ENCODE measurements around the gene APOH. TPM values are rescaled to one million over a fixed set of nuclear protein-coding genes. Genes with fewer than 3 reads are reported as not detected.
A peak's percentile ranks its signal among the peaks of the same experiment; 100 is the strongest.
"Not testable (repeated sequence)": the region's sequence is repeated elsewhere in the genome, so short reads cannot be mapped to it uniquely, and the experiment has no call there.

The APOH gene
- not detected in 2 replicates for total RNA-seq (2014; rRNA removed; shearing (Covaris generic))

GRCh38 chr17:66228887-66229782, at the start of gene APOH:
Gene APOH (minus strand): TSS chr17:66229415. CDS start chr17:66229379, 36 bp downstream.
- DNase-seq (ENCODE audit: low read depth), result no peak

- DNase-seq (ENCODE audit: low read depth), result no peak
Observed at GRCh38 chr17:66277191-66277590, 48.0 kb upstream of the APOH start.

GRCh38 chr17:66276328-66276937, 47.2 kb upstream of the APOH start:
- peak; percentile 30 for DNase-seq (ENCODE audit: low read depth)

- peak; percentile 98 for DNase-seq (ENCODE audit: low read depth)
Observed at GRCh38 chr17:66275651-66276050, 46.4 kb upstream of the APOH start.

GRCh38 chr17:66273586-66273848, 44.3 kb upstream of the APOH start:
- DNase-seq (ENCODE audit: low read depth), result no peak

GRCh38 chr17:66272811-66273585, 43.8 kb upstream of the APOH start:
- peak; percentile 90 for DNase-seq (ENCODE audit: low read depth)

GRCh38 chr17:66271512-66271911, 42.3 kb upstream of the APOH start:
- no peak for DNase-seq (ENCODE audit: low read depth)

- no peak for DNase-seq (ENCODE audit: low read depth)
Observed at GRCh38 chr17:66270106-66270505, 40.9 kb upstream of the APOH start.

- DNase-seq (ENCODE audit: low read depth), result peak; percentile 27
Observed at GRCh38 chr17:66268247-66268927, 39.2 kb upstream of the APOH start.

GRCh38 chr17:66264696-66265095, 35.5 kb upstream of the APOH start:
- DNase-seq (ENCODE audit: low read depth), result no peak

GRCh38 chr17:66262767-66263166, 33.6 kb upstream of the APOH start:
- DNase-seq (ENCODE audit: low read depth), result no peak

GRCh38 chr17:66260688-66261087, 31.5 kb upstream of the APOH start:
- DNase-seq (ENCODE audit: low read depth), result no peak

- no peak for DNase-seq (ENCODE audit: low read depth)
Observed at GRCh38 chr17:66260275-66260674, 31.1 kb upstream of the APOH start.

GRCh38 chr17:66255527-66255971, 26.3 kb upstream of the APOH start:
- no peak for DNase-seq (ENCODE audit: low read depth)

- DNase-seq (ENCODE audit: low read depth), result peak; percentile 78
Observed at GRCh38 chr17:66255112-66255511, 25.9 kb upstream of the APOH start.

- DNase-seq (ENCODE audit: low read depth), result not testable (repeated sequence)
Observed at GRCh38 chr17:66253458-66253857, 24.2 kb upstream of the APOH start.

GRCh38 chr17:66250686-66251085, 21.5 kb upstream of the APOH start:
- DNase-seq (ENCODE audit: low read depth), result no peak

- DNase-seq (ENCODE audit: low read depth), result no peak
Observed at GRCh38 chr17:66248285-66248684, 19.1 kb upstream of the APOH start.

- DNase-seq (ENCODE audit: low read depth), result no peak
Observed at GRCh38 chr17:66241839-66242238, 12.6 kb upstream of the APOH start.

GRCh38 chr17:66240630-66241029, 11.4 kb upstream of the APOH start:
- no peak for DNase-seq (ENCODE audit: low read depth)

GRCh38 chr17:66240013-66240412, 10.8 kb upstream of the APOH start:
- DNase-seq (ENCODE audit: low read depth), result no peak

Data from Daoy (cell line).